Activated CD4-positive, alpha-beta T cell treated with anti-CD3 and anti-CD28 coated beads, Interleukin-2, Interleukin-6, amounts not matched to agents 100 ng/mL and 50 ng/mL, durations not matched to agents 16 hours and 8 hours (primary cell): ENCODE results near the gene ADAM12.

ENCODE experiments used
- DNase-seq: peaks from one replicate; pipeline ENCODE4 v3.0.0-alpha.2; 2020

The ADAM12 gene

GRCh38 chr10:126170776-126171175, 217.5 kb downstream of the ADAM12 start:
- DNase-seq: no peak

- DNase-seq: no peak
These were observed 217.9 kb downstream of the ADAM12 start for GRCh38 chr10:126170371-126170770.

GRCh38 chr10:126169899-126170298, 218.4 kb downstream of the ADAM12 start:
- DNase-seq: no peak

- peak; percentile 36 for DNase-seq
These were observed 221.5 kb downstream of the ADAM12 start for GRCh38 chr10:126166797-126167196.

GRCh38 chr10:126165874-126166273, 222.4 kb downstream of the ADAM12 start:
- no peak for DNase-seq

GRCh38 chr10:126163506-126163905, 224.8 kb downstream of the ADAM12 start:
- DNase-seq: no peak

- DNase-seq: no peak
These were observed 226.6 kb downstream of the ADAM12 start for GRCh38 chr10:126161691-126162090.

- DNase-seq: no peak
These were observed 227.2 kb downstream of the ADAM12 start for GRCh38 chr10:126160971-126161630.

GRCh38 chr10:126160571-126160970, 227.7 kb downstream of the ADAM12 start:
- DNase-seq: no peak

- DNase-seq: no peak
These were observed 230.0 kb downstream of the ADAM12 start for GRCh38 chr10:126158133-126158892.

- DNase-seq: no peak
These were observed 231.1 kb downstream of the ADAM12 start for GRCh38 chr10:126157189-126157588.

- no peak for DNase-seq
These were observed 231.8 kb downstream of the ADAM12 start for GRCh38 chr10:126156503-126156902.

- DNase-seq: no peak
These were observed 232.3 kb downstream of the ADAM12 start for GRCh38 chr10:126156012-126156411.

GRCh38 chr10:126155528-126155927, 232.7 kb downstream of the ADAM12 start:
- DNase-seq: no peak

GRCh38 chr10:126153711-126154628, 234.3 kb downstream of the ADAM12 start:
- DNase-seq: no peak

GRCh38 chr10:126147866-126148587, 240.2 kb downstream of the ADAM12 start:
- DNase-seq: no peak

GRCh38 chr10:126146771-126147170, 241.5 kb downstream of the ADAM12 start:
- DNase-seq: no peak

- no peak for DNase-seq
These were observed 245.2 kb downstream of the ADAM12 start for GRCh38 chr10:126143117-126143516.

- DNase-seq: no peak
These were observed 247.5 kb downstream of the ADAM12 start for GRCh38 chr10:126140746-126141273.

GRCh38 chr10:126137562-126138221, 250.6 kb downstream of the ADAM12 start:
- no peak for DNase-seq

GRCh38 chr10:126135941-126136595, 252.2 kb downstream of the ADAM12 start:
- no peak for DNase-seq
